Thyroid gland (tissue), 4 donors: Measurements from ENCODE around the gene VANGL2. TPM values are rescaled to one million over a fixed set of nuclear protein-coding genes. Genes with fewer than 3 reads are reported as not detected.

ENCODE experiments used
- DNase-seq, 2 donors: peaks; one replicate each; pipeline ENCODE4 v3.0.0-alpha.2; 2019
- H3K27ac ChIP-seq, 3 donors: fragments of 200-600 bp; sonication (generic); 1 replicate in 2 of 3; 2 replicates in 1 of 3; pipeline ENCODE4 v1.5.1; 2016 to 2019; ENCODE audit warnings: mild to moderate bottlenecking in 1 of 3, moderate library complexity in 1 of 3
- H3K27me3 ChIP-seq: fragments of 200-600 bp; sonication (generic); one replicate; pipeline ENCODE4 v1.5.1; 2019
- H3K36me3 ChIP-seq, 2 donors: fragments of 200-600 bp; sonication (generic); one replicate each; pipeline ENCODE4 v1.5.1; 2016 to 2019
- H3K4me1 ChIP-seq, 2 donors: fragments of 200-600 bp; sonication (generic); one replicate each; pipeline ENCODE4 v1.5.1; 2017 to 2019
- H3K4me3 ChIP-seq, 3 donors: fragments of 200-600 bp; sonication (generic); replicated peaks in 1 of 3; 1 replicate in 2 of 3; 2 replicates in 1 of 3; pipeline ENCODE4 v1.5.1; 2016; ENCODE audit warnings: mild to moderate bottlenecking in 1 of 3
- H3K9me3 ChIP-seq: fragments of 200-600 bp; sonication (generic); one replicate; pipeline ENCODE4 v1.5.1; 2017
- POLR2A ChIP-seq, 2 donors: fragments of 450-650 bp; IDR thresholded peaks; one replicate each; pipeline ENCODE4 v1.6.1; 2017; ENCODE audit warnings: antibody characterized with exemption in 2 of 2, mild to moderate bottlenecking in 2 of 2, moderate library complexity in 1 of 2
- WGBS, 2 donors: methylation state at CpG; one replicate each; pipeline ENCODE4 v1.1.5; 2017; 5-methylcytosine and 5-hydroxymethylcytosine counted together
- intact Hi-C: fragments of 100-400 bp; cut with DNase I; formaldehyde crosslinking; loops from one replicate; pipeline ENCODE4 v1.15.1; 2023
- total RNA-seq, 4 donors: library from RNA; depleted of rRNA; stranded (reverse); fragments of >200 nt; gene quantifications; one replicate each; pipeline ENCODE4 v1.2.3, GENCODE V29; 2016
- TF ChIP-seq, protein P1 (sequence below), 6 experiments: fragments of 200-600 bp in 3 of 6; fragments of 450-650 bp in 3 of 6; sonication (generic) in 3 of 6; IDR thresholded peaks; one replicate each; pipeline ENCODE4 v1.5.1; 2016 to 2019; ENCODE audit warnings: antibody characterized with exemption in 6 of 6, mild to moderate bottlenecking in 2 of 6, inconsistent platforms in 1 of 6, moderate library complexity in 1 of 6

VANGL2 gene
- total RNA-seq, 4 donors from 2014 or later, result 5.8 to 28.5 (median 7.8) TPM

- 82 to 86% methylated on average over 1 of the region's 1 CpG for WGBS, 2 donors
- Histone ChIP-seq H3K27me3 (no peaks in the 10 kb centered on the region), H3K27ac (no peak overlapping the region), H3K36me3 (no peaks in the 10 kb centered on the region), H3K4me1 (no peaks in the 10 kb centered on the region), H3K9me3 (no peaks in the 10 kb centered on the region), H3K4me3 (no peak overlapping the region)
- no peak for DNase-seq
- TF ChIP-seq, protein P1, sequence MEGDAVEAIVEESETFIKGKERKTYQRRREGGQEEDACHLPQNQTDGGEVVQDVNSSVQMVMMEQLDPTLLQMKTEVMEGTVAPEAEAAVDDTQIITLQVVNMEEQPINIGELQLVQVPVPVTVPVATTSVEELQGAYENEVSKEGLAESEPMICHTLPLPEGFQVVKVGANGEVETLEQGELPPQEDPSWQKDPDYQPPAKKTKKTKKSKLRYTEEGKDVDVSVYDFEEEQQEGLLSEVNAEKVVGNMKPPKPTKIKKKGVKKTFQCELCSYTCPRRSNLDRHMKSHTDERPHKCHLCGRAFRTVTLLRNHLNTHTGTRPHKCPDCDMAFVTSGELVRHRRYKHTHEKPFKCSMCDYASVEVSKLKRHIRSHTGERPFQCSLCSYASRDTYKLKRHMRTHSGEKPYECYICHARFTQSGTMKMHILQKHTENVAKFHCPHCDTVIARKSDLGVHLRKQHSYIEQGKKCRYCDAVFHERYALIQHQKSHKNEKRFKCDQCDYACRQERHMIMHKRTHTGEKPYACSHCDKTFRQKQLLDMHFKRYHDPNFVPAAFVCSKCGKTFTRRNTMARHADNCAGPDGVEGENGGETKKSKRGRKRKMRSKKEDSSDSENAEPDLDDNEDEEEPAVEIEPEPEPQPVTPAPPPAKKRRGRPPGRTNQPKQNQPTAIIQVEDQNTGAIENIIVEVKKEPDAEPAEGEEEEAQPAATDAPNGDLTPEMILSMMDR (IDR thresholded peaks at IDR 0.05), result no peak
- TF ChIP-seq POLR2A (IDR thresholded peaks at IDR 0.05), result no peak
- intact Hi-C loops, result no loop called here
Observed at GRCh38 chr1:160451859-160452232, 51.5 kb downstream of the VANGL2 start.

DNA sequence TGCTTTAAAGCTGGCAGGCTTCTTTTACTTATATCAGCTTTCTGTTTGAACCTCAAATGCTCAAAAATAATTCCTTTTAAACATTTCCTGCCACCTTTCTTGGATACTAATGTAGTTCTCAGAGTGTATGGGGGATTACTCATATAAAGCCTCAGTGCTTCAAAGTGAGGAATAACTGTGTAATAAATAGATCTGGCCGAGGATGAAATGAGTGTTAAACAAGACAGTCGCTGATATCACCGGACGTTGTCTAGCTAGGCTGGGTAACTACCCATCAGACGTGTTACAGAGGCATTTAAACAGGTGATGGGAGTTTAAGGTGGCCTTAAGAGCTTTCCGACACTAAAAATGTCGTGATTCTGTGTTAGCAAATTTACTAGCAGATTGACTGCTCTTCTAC, 53.1 kb downstream of the VANGL2 start:
- Histone ChIP-seq H3K9me3 (no peaks in the 10 kb centered on the region), H3K27ac (no peak overlapping the region), H3K36me3 (no peaks in the 10 kb centered on the region), H3K27me3 (no peaks in the 10 kb centered on the region), H3K4me1 (no peaks in the 10 kb centered on the region), H3K4me3 (no peak overlapping the region)
- intact Hi-C loops, result no loop called here
- no peak for TF ChIP-seq POLR2A (IDR thresholded peaks at IDR 0.05)
- TF ChIP-seq, protein P1 (IDR thresholded peaks at IDR 0.05), result no peak
- DNase-seq, result no peak
- WGBS, 2 donors, result 85 to 93% methylated on average over 7 of the region's 7 CpGs

DNA sequence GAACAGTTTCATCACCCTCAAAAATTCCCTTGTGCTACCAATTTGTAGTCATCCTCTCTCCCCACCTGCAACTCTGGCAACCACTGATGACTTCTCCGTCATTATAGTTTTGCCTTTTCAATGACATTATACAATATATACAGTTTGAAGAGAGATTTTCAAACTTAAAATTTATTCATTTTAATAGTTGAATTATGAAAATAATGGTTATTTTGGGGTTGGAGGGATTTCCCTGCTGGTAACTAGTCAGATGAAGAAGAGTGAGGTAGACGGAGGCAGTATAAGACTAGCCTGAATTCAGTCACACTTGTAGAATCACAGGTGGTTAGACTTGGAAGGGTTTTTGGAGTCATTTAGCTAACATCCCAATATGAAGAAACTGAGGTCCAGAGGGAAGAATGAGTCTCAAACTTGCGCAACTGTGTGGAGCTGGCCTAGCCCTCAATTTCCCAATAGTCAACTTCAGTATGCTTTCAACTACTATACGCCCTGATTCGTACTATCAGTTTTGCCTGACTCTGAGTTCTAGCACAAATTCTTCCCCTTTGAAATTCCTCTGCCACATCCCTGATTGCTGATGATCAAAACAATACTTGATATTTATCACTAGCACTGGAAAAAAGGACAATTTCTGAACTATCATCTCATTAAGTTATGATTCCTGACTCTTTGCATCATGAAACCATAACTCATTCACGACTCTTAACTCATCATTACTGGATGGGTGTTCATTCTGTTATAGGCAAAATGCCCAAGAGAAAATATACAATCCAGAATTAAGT, 54.2 kb downstream of the VANGL2 start:
- H3K27ac ChIP-seq, result no peak overlapping the region
- H3K9me3 ChIP-seq, result no peaks in the 10 kb centered on the region
- no peak for DNase-seq
- intact Hi-C loops, result no loop called here
- TF ChIP-seq, protein P1 (IDR thresholded peaks at IDR 0.05), result no peak
- no peak for TF ChIP-seq POLR2A (IDR thresholded peaks at IDR 0.05)
- no peaks in the 10 kb centered on the region for H3K27me3 ChIP-seq
- WGBS, 2 donors, result 92 to 94% methylated on average over 6 of the region's 6 CpGs
- H3K4me1 ChIP-seq, result no peaks in the 10 kb centered on the region
- H3K4me3 ChIP-seq, result no peak overlapping the region
- no peaks in the 10 kb centered on the region for H3K36me3 ChIP-seq

GRCh38 chr1:160455153-160455517, 54.8 kb downstream of the VANGL2 start:
- H3K4me3 ChIP-seq, result no peak overlapping the region
- H3K27ac ChIP-seq, result no peak overlapping the region
- DNase-seq, result no peak
- H3K9me3 ChIP-seq, result no peaks in the 10 kb centered on the region
- intact Hi-C loops, result no loop called here
- H3K4me1 ChIP-seq, result no peaks in the 10 kb centered on the region
- WGBS, 2 donors, result 85 to 88% methylated on average over 1 of the region's 1 CpG
- no peaks in the 10 kb centered on the region for H3K36me3 ChIP-seq
- no peaks in the 10 kb centered on the region for H3K27me3 ChIP-seq
- TF ChIP-seq POLR2A (IDR thresholded peaks at IDR 0.05), result no peak
- TF ChIP-seq, protein P1 (IDR thresholded peaks at IDR 0.05), result no peak

DNA sequence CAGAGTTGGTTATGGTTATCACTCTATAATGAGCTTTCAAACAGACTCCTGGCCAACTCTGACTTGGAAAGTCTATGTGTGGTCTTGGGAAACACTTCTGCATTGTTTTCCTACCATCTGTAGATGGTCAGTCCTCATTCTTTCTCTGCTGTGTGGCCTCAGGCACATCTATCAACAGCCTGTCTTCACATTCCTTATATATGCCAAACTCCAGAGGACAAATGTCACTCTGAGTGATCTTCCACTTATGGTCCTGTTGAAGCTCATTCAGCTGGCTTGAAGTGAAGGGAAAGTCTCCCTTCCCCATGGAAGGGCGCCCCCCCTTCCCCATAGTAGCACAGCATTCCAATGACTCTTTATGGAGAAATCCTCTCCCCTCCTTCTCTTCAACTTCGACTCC, 58.7 kb downstream of the VANGL2 start:
- Histone ChIP-seq H3K4me3 (no peak overlapping the region), H3K9me3 (no peaks in the 10 kb centered on the region), H3K27ac (no peak overlapping the region), H3K27me3 (no peaks in the 10 kb centered on the region), H3K36me3 (no peaks in the 10 kb centered on the region), H3K4me1 (no peaks in the 10 kb centered on the region)
- intact Hi-C loops, result no loop called here
- 48 to 49% methylated on average over 2 of the region's 2 CpGs for WGBS, 2 donors
- no peak for TF ChIP-seq POLR2A (IDR thresholded peaks at IDR 0.05)
- TF ChIP-seq, protein P1 (IDR thresholded peaks at IDR 0.05), result no peak
- no peak for DNase-seq
